GM12872 (cell line): ENCODE data around the gene SSH3.

Experiments used
- CTCF ChIP-seq: IDR thresholded peaks from 3 replicates; pipeline ENCODE4 v1.5.1; 2011; ENCODE audit warnings: low read depth, mild to moderate bottlenecking, low read length, moderate library complexity; ENCODE audit not compliant: insufficient read depth

SSH3 gene

GRCh38 chr11:67260406-67260805 is 42.9 kb upstream of the SSH3 start:
- no peak for TF ChIP-seq CTCF

GRCh38 chr11:67261640-67261945 is 41.7 kb upstream of the SSH3 start:
- TF ChIP-seq CTCF = peak; percentile 18; the same call in 2 of the 3 replicates

- TF ChIP-seq CTCF = no peak
These were observed 41.2 kb upstream of the SSH3 start for GRCh38 chr11:67261946-67262681.

GRCh38 chr11:67262731-67263675 is 40.3 kb upstream of the SSH3 start:
- TF ChIP-seq CTCF = peak; percentile 87

- no peak for TF ChIP-seq CTCF
These were observed 39.1 kb upstream of the SSH3 start for GRCh38 chr11:67264260-67264659.

GRCh38 chr11:67264877-67265632 is 38.3 kb upstream of the SSH3 start:
- no peak for TF ChIP-seq CTCF
